ENCODE results near the gene LPA.

DNA sequence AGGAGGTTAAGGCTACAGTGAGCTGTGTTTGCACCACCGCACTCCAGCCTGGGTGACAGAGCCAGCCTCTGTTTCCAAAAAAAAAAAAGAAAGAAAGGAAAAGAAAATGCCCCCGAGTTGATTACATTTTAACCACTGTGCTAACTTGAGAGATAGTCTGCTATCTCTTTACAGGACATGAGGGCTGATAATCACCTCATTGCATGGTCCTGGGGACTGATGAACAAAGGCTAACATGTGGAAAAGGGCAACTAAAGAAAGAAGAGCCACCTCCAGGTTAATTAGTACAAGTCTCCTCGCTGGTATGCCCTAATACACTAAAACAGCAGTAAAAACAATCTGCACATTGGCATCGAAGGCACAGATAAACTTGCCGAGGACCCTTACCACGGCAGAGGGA is 33.8 kb upstream of the LPA start:
- TF ChIP-seq CTCF (IDR thresholded peaks at IDR 0.05; ENCODE audit: low read depth, low read length) (no peak), EZH2phosphoT487 (IDR thresholded peaks at IDR 0.05; ENCODE audit: low read depth) (no peak)
